Hepatocyte (in vitro differentiated cells): Measurements from ENCODE around the gene TSSC4. TPM values are rescaled to one million over a fixed set of nuclear protein-coding genes. Genes with fewer than 3 reads are reported as not detected.

ENCODE experiments used
- DNase-seq: peaks from one replicate; pipeline ENCODE4 v3.0.0-alpha.2; 2016; ENCODE audit warnings: low spot score
- H2AFZ ChIP-seq: fragments of 200-600 bp; sonication (generic); 2 replicates; pipeline ENCODE4 v1.6.0; 2016; ENCODE audit warnings: antibody characterized with exemption, mild to moderate bottlenecking
- H3K27ac ChIP-seq: fragments of 200-600 bp; sonication (generic); 2 replicates; pipeline ENCODE4 v1.5.1; 2016; ENCODE audit warnings: mild to moderate bottlenecking
- H3K27me3 ChIP-seq: fragments of 200-600 bp; sonication (generic); 2 replicates; pipeline ENCODE4 v1.6.1; 2016
- H3K36me3 ChIP-seq: fragments of 200-600 bp; sonication (generic); replicated peaks from 2 replicates; pipeline ENCODE4 v1.5.1; 2016; ENCODE audit warnings: low read depth; ENCODE audit not compliant: insufficient read depth
- H3K4me1 ChIP-seq: fragments of 200-600 bp; sonication (generic); 2 replicates; pipeline ENCODE4 v1.5.1; 2016; ENCODE audit warnings: mild to moderate bottlenecking, moderate library complexity; ENCODE audit not compliant: insufficient read depth
- H3K4me2 ChIP-seq: fragments of 200-600 bp; sonication (generic); 2 replicates; pipeline ENCODE4 v1.6.0; 2016
- H3K4me3 ChIP-seq: fragments of 200-600 bp; sonication (generic); 2 replicates; pipeline ENCODE4 v1.5.1; 2016; ENCODE audit warnings: mild to moderate bottlenecking
- H3K79me2 ChIP-seq: fragments of 200-600 bp; sonication (generic); 2 replicates; pipeline ENCODE4 v1.6.0; 2017; ENCODE audit warnings: mild to moderate bottlenecking
- H3K9me2 ChIP-seq: fragments of 200-600 bp; sonication (generic); replicated peaks from 2 replicates; pipeline ENCODE4 v1.6.0; 2017; ENCODE audit warnings: mild to moderate bottlenecking; ENCODE audit not compliant: insufficient read depth
- H3K9me3 ChIP-seq: fragments of 200-600 bp; sonication (generic); 2 replicates; pipeline ENCODE4 v1.5.1; 2016; ENCODE audit warnings: low read depth, mild to moderate bottlenecking
- H4K20me1 ChIP-seq: fragments of 200-600 bp; sonication (generic); 2 replicates; pipeline ENCODE4 v1.6.0; 2016; ENCODE audit warnings: mild to moderate bottlenecking; ENCODE audit not compliant: insufficient read depth, poor library complexity, severe bottlenecking
- CTCF ChIP-seq: fragments of 200-600 bp; sonication (generic); IDR thresholded peaks from 2 replicates; pipeline ENCODE4 v1.5.1; 2016; ENCODE audit warnings: antibody characterized with exemption, mild to moderate bottlenecking; ENCODE audit not compliant: poor library complexity
- EZH2 ChIP-seq: fragments of 200-600 bp; sonication (generic); IDR thresholded peaks from 2 replicates; pipeline ENCODE4 v1.6.1; 2016; ENCODE audit warnings: antibody characterized with exemption, mild to moderate bottlenecking, borderline replicate concordance
- EZH2phosphoT487 ChIP-seq: fragments of 200-600 bp; sonication (generic); IDR thresholded peaks from one replicate; pipeline ENCODE4 v1.6.1; 2018; ENCODE audit warnings: antibody characterized with exemption, mild to moderate bottlenecking, low read depth, moderate library complexity; ENCODE audit not compliant: unreplicated experiment, severe bottlenecking
- WGBS: methylation state at CpG from one replicate; pipeline ENCODE4 v1.1.6; 2016; ENCODE audit warnings: low lambda C conversion rate; ENCODE audit errors: missing lambda C conversion rate; 5-methylcytosine and 5-hydroxymethylcytosine counted together
- polyA plus RNA-seq: library from polyadenylated mRNA; unstranded; fragments of >200 nt; fragmentation: Nextera tagmentation; extraction: Ambion mirVana; gene quantifications from 2 replicates; pipeline ENCODE4 v1.2.1, GENCODE V29; 2016
- total RNA-seq: library from RNA; depleted of rRNA; stranded (reverse); fragments of >200 nt; gene quantifications from 2 replicates; pipeline ENCODE4 v1.2.3, GENCODE V29; 2014

Gene TSSC4
- total and polyA plus RNA-seq, 2 experiments from 2014 or later, result 33.8 to 68.5 TPM

GRCh38 chr11:2436013-2436520 is 35.5 kb downstream of the TSSC4 start:
- Histone ChIP-seq H3K79me2 (no peaks in the 10 kb centered on the region), H3K4me1 (no peaks in the 10 kb centered on the region), H3K27ac (no peak overlapping the region), H3K4me3 (no peak overlapping the region), H3K9me3 (no peaks in the 10 kb centered on the region), H3K27me3 (peaks cover 10% of the 10 kb centered on the region), H2AFZ (no peak overlapping the region), H3K4me2 (no peak overlapping the region), H3K9me2 (no peaks in the 10 kb centered on the region), H4K20me1 (no peaks in the 10 kb centered on the region), H3K36me3 (no peaks in the 10 kb centered on the region)
- no peak for DNase-seq
- no peak for TF ChIP-seq EZH2
- TF ChIP-seq CTCF, result no peak
- no peak for TF ChIP-seq EZH2phosphoT487
- 85% methylated on average over 10 of the region's 10 CpGs for WGBS

GRCh38 chr11:2436521-2437031 is 36.0 kb downstream of the TSSC4 start:
- WGBS, result 91% methylated on average over 13 of the region's 13 CpGs
- no peak overlapping the region for H3K4me2 ChIP-seq
- DNase-seq, result no peak
- H3K27me3 ChIP-seq, result peaks cover 10% of the 10 kb centered on the region
- no peak overlapping the region for H3K4me3 ChIP-seq
- H3K79me2 ChIP-seq, result no peaks in the 10 kb centered on the region
- H3K9me2 ChIP-seq, result no peaks in the 10 kb centered on the region
- no peaks in the 10 kb centered on the region for H3K4me1 ChIP-seq
- H4K20me1 ChIP-seq, result no peaks in the 10 kb centered on the region
- H3K36me3 ChIP-seq, result no peaks in the 10 kb centered on the region
- no peak for TF ChIP-seq EZH2
- no peak for TF ChIP-seq EZH2phosphoT487
- no peak for TF ChIP-seq CTCF
- no peak overlapping the region for H2AFZ ChIP-seq
- no peak overlapping the region for H3K27ac ChIP-seq
- no peaks in the 10 kb centered on the region for H3K9me3 ChIP-seq

GRCh38 chr11:2437516-2437915 is 37.0 kb downstream of the TSSC4 start:
- WGBS, result 85% methylated on average over 4 of the region's 4 CpGs
- Histone ChIP-seq H4K20me1 (no peaks in the 10 kb centered on the region), H2AFZ (no peak overlapping the region), H3K4me1 (no peaks in the 10 kb centered on the region), H3K4me3 (no peak overlapping the region), H3K27me3 (peaks cover 10% of the 10 kb centered on the region), H3K79me2 (no peaks in the 10 kb centered on the region), H3K4me2 (no peak overlapping the region), H3K27ac (no peak overlapping the region), H3K9me2 (no peaks in the 10 kb centered on the region), H3K9me3 (no peaks in the 10 kb centered on the region), H3K36me3 (no peaks in the 10 kb centered on the region)
- no peak for TF ChIP-seq EZH2
- no peak for TF ChIP-seq CTCF
- no peak for TF ChIP-seq EZH2phosphoT487
- DNase-seq, result no peak

GRCh38 chr11:2439820-2440219 is 39.3 kb downstream of the TSSC4 start:
- 97% methylated on average over 3 of the region's 3 CpGs for WGBS
- no peak for DNase-seq

More at GRCh38 chr11:2439820-2440219, 39.3 kb downstream of the TSSC4 start:
- H4K20me1 ChIP-seq, result no peaks in the 10 kb centered on the region
- peaks cover 19% of the 10 kb centered on the region for H3K27me3 ChIP-seq
- H3K79me2 ChIP-seq, result no peaks in the 10 kb centered on the region
- H3K27ac ChIP-seq, result no peak overlapping the region
- no peaks in the 10 kb centered on the region for H3K9me3 ChIP-seq
- H3K9me2 ChIP-seq, result no peaks in the 10 kb centered on the region
- H3K4me3 ChIP-seq, result no peak overlapping the region
- no peaks in the 10 kb centered on the region for H3K36me3 ChIP-seq
- no peak overlapping the region for H3K4me2 ChIP-seq
- TF ChIP-seq EZH2phosphoT487 (no peak), EZH2 (no peak), CTCF (no peak)
- H3K4me1 ChIP-seq, result no peaks in the 10 kb centered on the region
- H2AFZ ChIP-seq, result no peak overlapping the region
